Measurements from ENCODE around the gene WDR35.
"Not testable (repeated sequence)": the region's sequence is repeated elsewhere in the genome, so short reads cannot be mapped to it uniquely, and the experiment has no call there.

Gene WDR35

GRCh38 chr2:19890104-19890503, 99.8 kb downstream of the WDR35 start:
- no peak for DNase-seq

GRCh38 chr2:19888831-19889230, 101.1 kb downstream of the WDR35 start:
- no peak for DNase-seq

- DNase-seq = no peak
Measured at GRCh38 chr2:19887510-19887909, 102.4 kb downstream of the WDR35 start.

- no peak for DNase-seq
Measured at GRCh38 chr2:19886261-19886660, 103.6 kb downstream of the WDR35 start.

GRCh38 chr2:19885791-19886190, 104.1 kb downstream of the WDR35 start:
- DNase-seq = no peak

- no peak for DNase-seq
Measured at GRCh38 chr2:19883971-19884720, 105.8 kb downstream of the WDR35 start.

GRCh38 chr2:19883486-19883885, 106.4 kb downstream of the WDR35 start:
- no peak for DNase-seq

- DNase-seq = no peak
Measured at GRCh38 chr2:19882286-19882685, 107.6 kb downstream of the WDR35 start.

GRCh38 chr2:19881908-19882265, 108.0 kb downstream of the WDR35 start:
- no peak for DNase-seq

- DNase-seq = no peak
Measured at GRCh38 chr2:19881221-19881907, 108.5 kb downstream of the WDR35 start.

GRCh38 chr2:19880191-19880590, 109.7 kb downstream of the WDR35 start:
- DNase-seq = not testable (repeated sequence)

GRCh38 chr2:19879120-19879519, 110.8 kb downstream of the WDR35 start:
- no peak for DNase-seq

GRCh38 chr2:19878268-19879046, 111.4 kb downstream of the WDR35 start:
- DNase-seq = no peak

GRCh38 chr2:19876751-19877150, 113.2 kb downstream of the WDR35 start:
- DNase-seq = no peak

GRCh38 chr2:19875280-19875679, 114.6 kb downstream of the WDR35 start:
- no peak for DNase-seq

- no peak for DNase-seq
Measured at GRCh38 chr2:19874726-19875125, 115.2 kb downstream of the WDR35 start.

- no peak for DNase-seq
Measured at GRCh38 chr2:19873014-19873413, 116.9 kb downstream of the WDR35 start.

GRCh38 chr2:19872302-19872701, 117.6 kb downstream of the WDR35 start:
- DNase-seq = no peak

GRCh38 chr2:19871836-19872235, 118.1 kb downstream of the WDR35 start:
- DNase-seq = no peak

GRCh38 chr2:19870792-19871191, 119.1 kb downstream of the WDR35 start:
- DNase-seq = no peak

GRCh38 chr2:19868701-19869580, 121.0 kb downstream of the WDR35 start:
- DNase-seq = peak; percentile 72

- no peak for DNase-seq
Measured at GRCh38 chr2:19868224-19868623, 121.7 kb downstream of the WDR35 start.

- DNase-seq = no peak
Measured at GRCh38 chr2:19866771-19867170, 123.1 kb downstream of the WDR35 start.
